NCI-H345 (cell line): ENCODE measurements around the gene HOXC11.

Experiments used
- DNase-seq: peaks from one replicate; lab custom pipeline; 2025; lab: John Stamatoyannopoulos, UW

HOXC11 gene

GRCh38 chr12:53973236-53974042, 513 bp downstream of the HOXC11 start:
- DNase-seq, result no peak

GRCh38 chr12:53974084-53975063, 1.4 kb downstream of the HOXC11 start, which contains the start of gene HOTAIR:
Gene HOTAIR (minus strand): TSS chr12:53974954.
- DNase-seq, result peak; percentile 18

GRCh38 chr12:53975064-53975471, 2.1 kb downstream of the HOXC11 start:
- DNase-seq, result no peak

- DNase-seq, result no peak
Measured at GRCh38 chr12:53975479-53976152, 2.7 kb downstream of the HOXC11 start.

- DNase-seq, result no peak
Measured at GRCh38 chr12:53976172-53976822, 3.4 kb downstream of the HOXC11 start.

- DNase-seq, result no peak
Measured at GRCh38 chr12:53976823-53977595, 4.1 kb downstream of the HOXC11 start.

GRCh38 chr12:53977596-53978445, 4.9 kb downstream of the HOXC11 start:
- DNase-seq, result no peak

GRCh38 chr12:53978477-53979356, 5.8 kb downstream of the HOXC11 start:
- no peak for DNase-seq

- DNase-seq, result no peak
Measured at GRCh38 chr12:53980104-53980801, 7.3 kb downstream of the HOXC11 start.

GRCh38 chr12:53980802-53981496, 8.0 kb downstream of the HOXC11 start:
- DNase-seq, result no peak

GRCh38 chr12:53981634-53982565, 9.0 kb downstream of the HOXC11 start:
- DNase-seq, result no peak

- no peak for DNase-seq
Measured at GRCh38 chr12:53982648-53983567, 10.0 kb downstream of the HOXC11 start.

GRCh38 chr12:53983568-53983949, 10.6 kb downstream of the HOXC11 start:
- no peak for DNase-seq

GRCh38 chr12:53983950-53984572, 11.1 kb downstream of the HOXC11 start:
- no peak for DNase-seq
